ENCODE data around the gene KRTAP5-3. TPM values are rescaled to one million over a fixed set of nuclear protein-coding genes. Genes with fewer than 3 reads are reported as not detected.

KRTAP5-3 gene
- total RNA-seq, 4 donors from 2014 or later, result not detected

DNA sequence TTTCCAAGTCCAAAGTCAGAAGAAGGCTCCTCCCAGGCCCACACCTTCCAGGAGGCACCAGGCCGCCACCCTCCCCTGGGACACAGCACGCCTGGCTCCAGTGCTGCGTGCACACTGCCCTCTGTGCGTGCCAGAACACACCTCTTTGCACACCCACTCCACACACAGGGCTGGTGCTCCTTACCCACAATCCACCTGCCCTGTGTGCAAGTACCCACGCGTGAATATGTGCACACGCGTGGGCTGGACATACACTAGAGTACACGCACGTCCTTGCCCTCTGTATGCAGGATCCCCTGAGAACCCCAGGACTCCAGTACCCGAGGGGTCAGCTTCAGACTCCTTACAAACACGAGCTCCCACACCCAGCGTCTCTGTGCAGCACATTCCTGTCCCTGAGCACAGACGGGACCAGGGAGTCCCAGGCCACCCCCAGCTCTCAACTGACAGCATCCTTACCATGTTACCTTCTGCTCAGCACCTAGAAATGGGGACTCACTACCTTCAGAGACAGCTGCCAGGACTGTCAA lies 38.9 kb downstream of the KRTAP5-3 start:
- peak overlapping the region; percentile 74 to 84 (median 83) for H3K27ac ChIP-seq
- H3K4me1 ChIP-seq, result peaks cover 33 to 80% (median 52%) of the 10 kb centered on the region in 4 donors

DNA sequence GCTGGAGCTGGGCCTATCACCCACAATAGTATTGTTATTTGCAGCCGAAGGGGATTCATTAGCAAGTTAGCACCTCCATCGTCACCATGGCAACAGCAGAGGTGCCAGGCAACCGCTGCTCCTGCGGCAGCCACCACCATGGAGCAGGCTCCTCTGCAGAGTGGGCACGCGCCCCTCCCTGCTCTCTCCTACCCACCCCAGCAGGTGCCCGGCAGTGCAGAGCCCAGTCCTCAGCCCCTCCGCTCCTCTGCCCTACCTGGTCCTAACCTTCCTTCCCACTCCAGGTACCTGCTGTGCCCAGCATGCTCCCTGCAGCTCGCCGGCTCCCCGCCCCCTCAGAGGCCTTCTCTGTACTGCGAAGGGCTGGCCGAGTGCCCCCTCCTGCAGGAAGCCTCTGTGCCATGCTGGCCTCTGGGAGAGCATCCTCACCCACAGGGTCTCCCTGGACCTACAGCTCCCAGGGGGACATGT lies 39.8 kb downstream of the KRTAP5-3 start:
- intact Hi-C loops (cut with DNase I; ENCODE audit: low total_unique reads), result loop anchor here (10.0 kb wide), 1 partner anchor 816 kb away; no protein-coding TSS in a partner anchor
- Histone ChIP-seq H3K36me3 (no peaks in the 10 kb centered on the region), H3K27ac (peak overlapping the region; percentile 74 to 84 (median 83)), H3K27me3 (peaks cover 2% of the 10 kb centered on the region), H3K4me1 (peaks cover 38 to 76% (median 49%) of the 10 kb centered on the region in 4 donors), H3K4me3 (no peak overlapping the region), H3K9me3 (no peaks in the 10 kb centered on the region)
- no peak for DNase-seq
- 57 to 83% methylated on average over 1 to 13 of the region's 13 CpGs for WGBS, 2 donors (ENCODE audit: low coverage in 1 of 2)
- TF ChIP-seq EP300 (IDR thresholded peaks at IDR 0.05; ENCODE audit: low read depth) (no peak), POLR2AphosphoS5 (IDR thresholded peaks at IDR 0.05) (no peak), POLR2A (IDR thresholded peaks at IDR 0.05) (no peak)
- TF ChIP-seq, protein P1, sequence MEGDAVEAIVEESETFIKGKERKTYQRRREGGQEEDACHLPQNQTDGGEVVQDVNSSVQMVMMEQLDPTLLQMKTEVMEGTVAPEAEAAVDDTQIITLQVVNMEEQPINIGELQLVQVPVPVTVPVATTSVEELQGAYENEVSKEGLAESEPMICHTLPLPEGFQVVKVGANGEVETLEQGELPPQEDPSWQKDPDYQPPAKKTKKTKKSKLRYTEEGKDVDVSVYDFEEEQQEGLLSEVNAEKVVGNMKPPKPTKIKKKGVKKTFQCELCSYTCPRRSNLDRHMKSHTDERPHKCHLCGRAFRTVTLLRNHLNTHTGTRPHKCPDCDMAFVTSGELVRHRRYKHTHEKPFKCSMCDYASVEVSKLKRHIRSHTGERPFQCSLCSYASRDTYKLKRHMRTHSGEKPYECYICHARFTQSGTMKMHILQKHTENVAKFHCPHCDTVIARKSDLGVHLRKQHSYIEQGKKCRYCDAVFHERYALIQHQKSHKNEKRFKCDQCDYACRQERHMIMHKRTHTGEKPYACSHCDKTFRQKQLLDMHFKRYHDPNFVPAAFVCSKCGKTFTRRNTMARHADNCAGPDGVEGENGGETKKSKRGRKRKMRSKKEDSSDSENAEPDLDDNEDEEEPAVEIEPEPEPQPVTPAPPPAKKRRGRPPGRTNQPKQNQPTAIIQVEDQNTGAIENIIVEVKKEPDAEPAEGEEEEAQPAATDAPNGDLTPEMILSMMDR (IDR thresholded peaks at IDR 0.05), result no peak
- in situ Hi-C loops (cut with MboI; ENCODE audit: low pct_ligation_motif_present in 1 of 4, low pct_unique_long_range_greater_than_20kb in 1 of 4, low sequenced_read_pairs in 3 of 4), result no loop called here

More for the DNA sequence above, 38.9 kb downstream of the KRTAP5-3 start:
- Histone ChIP-seq H3K4me3 (no peak overlapping the region), H3K9me3 (no peaks in the 10 kb centered on the region), H3K27me3 (peaks cover 2% of the 10 kb centered on the region), H3K36me3 (no peaks in the 10 kb centered on the region)
- TF ChIP-seq EP300 (IDR thresholded peaks at IDR 0.05; ENCODE audit: low read depth) (no peak), POLR2AphosphoS5 (IDR thresholded peaks at IDR 0.05) (peak; percentile 27 to 79 (median 72)), POLR2A (IDR thresholded peaks at IDR 0.05) (peak; percentile 44)
- TF ChIP-seq, protein P1 (IDR thresholded peaks at IDR 0.05), result no peak
- intact Hi-C loops (cut with DNase I; ENCODE audit: low total_unique reads), result loop anchor here (10.0 kb wide), 1 partner anchor 815 kb away; no protein-coding TSS in a partner anchor
- 48% methylated on average over 14 of the region's 14 CpGs; no CpG with 5 or more reads in 1 of the 2 donors for WGBS, 2 donors (ENCODE audit: low coverage in 1 of 2)
- DNase-seq, result peak; percentile 82
- in situ Hi-C loops (cut with MboI; ENCODE audit: low pct_ligation_motif_present in 1 of 4, low pct_unique_long_range_greater_than_20kb in 1 of 4, low sequenced_read_pairs in 3 of 4), result no loop called here

DNA sequence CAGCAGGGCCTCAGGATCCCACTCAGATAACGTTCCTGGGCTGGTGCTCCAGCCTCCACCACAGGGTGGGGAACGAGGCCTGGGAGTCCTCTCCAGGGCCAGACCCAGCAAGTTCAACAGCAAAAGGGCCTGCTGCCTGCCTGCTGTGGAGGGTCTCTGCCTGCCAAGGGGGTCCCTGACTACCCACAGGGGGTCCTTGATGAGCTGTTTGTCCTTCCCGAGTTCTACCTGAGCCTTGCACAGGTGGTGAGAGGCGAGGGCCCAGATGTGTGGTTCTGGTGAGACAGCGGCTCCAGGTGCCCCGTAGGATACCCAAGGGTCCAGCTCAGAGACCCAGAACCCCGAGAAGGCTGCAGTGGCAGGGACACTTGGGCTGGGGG lies 40.6 kb downstream of the KRTAP5-3 start:
- Histone ChIP-seq H3K27me3 (peaks cover under 1% of the 10 kb centered on the region), H3K9me3 (no peaks in the 10 kb centered on the region), H3K4me3 (no peak overlapping the region), H3K27ac (peak overlapping the region in 2 of 4 donors; percentile 28 to 34), H3K36me3 (no peaks in the 10 kb centered on the region), H3K4me1 (peaks cover 38 to 70% (median 43%) of the 10 kb centered on the region in 4 donors)
- in situ Hi-C loops (cut with MboI; ENCODE audit: low pct_ligation_motif_present in 1 of 4, low pct_unique_long_range_greater_than_20kb in 1 of 4, low sequenced_read_pairs in 3 of 4), result no loop called here
- DNase-seq, result no peak
- TF ChIP-seq POLR2AphosphoS5 (IDR thresholded peaks at IDR 0.05), result no peak
- TF ChIP-seq POLR2A (IDR thresholded peaks at IDR 0.05), result no peak
- TF ChIP-seq EP300 (IDR thresholded peaks at IDR 0.05; ENCODE audit: low read depth), result no peak
- TF ChIP-seq, protein P1 (IDR thresholded peaks at IDR 0.05), result no peak
- intact Hi-C loops (cut with DNase I; ENCODE audit: low total_unique reads), result loop anchor here (10.0 kb wide), 1 partner anchor 817 kb away; no protein-coding TSS in a partner anchor
- 79% methylated on average over 7 of the region's 7 CpGs; no CpG with 5 or more reads in 1 of the 2 donors for WGBS, 2 donors (ENCODE audit: low coverage in 1 of 2)

DNA sequence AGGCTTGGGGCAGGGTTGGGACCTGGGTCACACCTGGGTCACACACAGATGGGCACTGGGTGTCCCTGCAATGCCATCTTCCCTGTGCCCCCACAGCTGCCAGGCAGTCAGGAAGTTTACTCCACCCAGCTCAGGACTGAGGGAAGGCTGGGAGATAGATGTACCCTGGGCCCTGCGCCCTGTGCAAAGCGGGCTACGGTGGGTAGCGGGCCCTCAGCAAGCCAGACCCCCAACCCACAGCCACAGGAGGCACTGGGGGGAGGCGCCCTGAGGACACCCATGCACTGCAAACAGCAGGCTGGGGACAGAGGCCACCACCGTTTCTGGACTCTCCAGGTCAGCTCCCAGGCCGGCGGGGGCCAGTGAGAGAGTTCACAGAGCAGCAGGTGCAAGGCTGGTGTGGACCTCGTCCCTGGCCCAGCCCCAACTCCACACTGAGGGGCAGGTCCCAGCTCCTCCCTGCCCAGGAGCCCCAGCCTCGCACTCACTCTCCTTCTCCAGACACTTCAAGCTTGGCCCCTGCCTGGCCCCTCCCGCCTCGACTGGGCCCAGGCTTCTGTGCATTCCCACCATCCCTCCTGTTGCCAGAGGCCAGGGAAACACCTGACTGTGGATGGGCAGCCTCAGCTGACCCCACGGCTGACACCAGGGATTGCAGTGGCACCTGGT lies 41.1 kb downstream of the KRTAP5-3 start:
- Histone ChIP-seq H3K36me3 (no peaks in the 10 kb centered on the region), H3K9me3 (no peaks in the 10 kb centered on the region), H3K4me1 (peaks cover 38 to 65% (median 43%) of the 10 kb centered on the region in 4 donors), H3K4me3 (no peak overlapping the region), H3K27me3 (no peaks in the 10 kb centered on the region), H3K27ac (peak overlapping the region in 2 of 4 donors; percentile 28 to 34)
- intact Hi-C loops (cut with DNase I; ENCODE audit: low total_unique reads) (loop anchor here (10.0 kb wide), 1 partner anchor 818 kb away; no protein-coding TSS in a partner anchor), in situ Hi-C loops (cut with MboI; ENCODE audit: low pct_ligation_motif_present in 1 of 4, low pct_unique_long_range_greater_than_20kb in 1 of 4, low sequenced_read_pairs in 3 of 4) (no loop called here)
- DNase-seq, result no peak
- TF ChIP-seq EP300 (IDR thresholded peaks at IDR 0.05; ENCODE audit: low read depth) (no peak), POLR2A (IDR thresholded peaks at IDR 0.05) (no peak), POLR2AphosphoS5 (IDR thresholded peaks at IDR 0.05) (no peak)
- TF ChIP-seq, protein P1 (IDR thresholded peaks at IDR 0.05), result no peak
- 43% methylated on average over 6 of the region's 13 CpGs; no CpG with 5 or more reads in 1 of the 2 donors for WGBS, 2 donors (ENCODE audit: low coverage in 1 of 2)
